HG03139 (cell line): ENCODE results near the gene CITED2.

Experiments
- ATAC-seq: cut with Tn5 transposase; IDR thresholded peaks from one replicate; pipeline ENCODE4 v1.9.1; 2021; ENCODE audit not compliant: unreplicated experiment

Gene CITED2

GRCh38 chr6:139334806-139335446 lies 39.5 kb downstream of the CITED2 start:
- ATAC-seq = no peak

GRCh38 chr6:139330826-139331500 lies 43.5 kb downstream of the CITED2 start:
- no peak for ATAC-seq

DNA sequence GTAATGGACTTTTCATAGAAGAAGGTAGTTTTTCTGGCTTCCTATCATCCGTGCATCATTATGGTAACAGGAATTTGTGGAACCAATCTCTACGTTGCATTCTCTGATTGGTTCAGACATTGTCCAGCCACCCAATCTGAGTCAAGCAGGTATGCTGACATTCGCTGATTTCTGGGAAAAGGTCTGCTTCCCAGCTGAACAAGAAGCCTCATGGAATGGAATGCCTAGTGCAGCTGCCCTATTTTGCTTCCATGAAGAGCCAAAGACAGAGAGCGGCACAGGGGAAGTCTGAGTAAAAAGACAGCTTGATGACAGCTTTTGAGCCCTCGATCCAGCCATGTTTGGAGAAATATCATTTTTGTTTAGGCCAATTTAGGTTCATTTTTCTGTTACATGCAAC lies 44.1 kb downstream of the CITED2 start:
- no peak for ATAC-seq

DNA sequence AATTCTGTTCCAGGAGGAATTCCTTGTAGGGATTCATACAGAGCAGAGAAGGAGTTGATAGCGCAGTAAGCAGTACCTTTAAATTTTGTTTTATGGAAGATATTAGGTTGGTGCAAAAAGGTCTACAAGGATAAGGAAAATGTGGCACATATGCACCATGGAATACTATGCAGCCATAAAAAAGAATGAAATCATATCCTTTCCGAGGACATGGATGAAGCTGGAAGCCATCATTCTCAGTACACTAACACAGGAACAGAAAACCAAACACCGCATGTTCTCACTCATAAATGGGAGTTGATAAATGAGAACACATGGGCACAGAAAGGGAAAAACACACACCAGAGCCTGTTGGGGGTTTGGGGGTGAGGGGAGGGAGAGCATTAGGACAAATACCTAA lies 45.2 kb downstream of the CITED2 start:
- ATAC-seq = no peak

GRCh38 chr6:139327038-139327437 lies 47.4 kb downstream of the CITED2 start:
- peak; percentile 32 for ATAC-seq

DNA sequence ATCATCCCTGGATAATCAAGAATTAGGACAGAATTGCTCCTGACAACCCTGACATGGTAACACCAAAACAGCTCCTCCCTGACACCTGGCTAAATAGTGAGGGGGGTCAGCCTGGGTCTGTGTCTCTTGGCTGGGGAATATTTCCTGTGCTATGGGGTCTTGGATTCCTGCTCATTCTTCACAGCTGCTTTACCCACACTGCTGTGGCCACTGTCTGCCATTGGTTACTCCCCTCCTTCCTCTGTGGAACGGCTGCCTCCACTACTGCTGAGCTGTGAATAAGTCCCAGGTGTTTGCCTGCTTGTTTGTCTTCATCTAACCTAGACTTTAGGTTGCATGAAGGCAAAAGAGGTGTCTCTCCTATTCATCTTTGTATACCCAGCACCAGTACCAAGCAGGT lies 48.8 kb downstream of the CITED2 start:
- no peak for ATAC-seq

- ATAC-seq = no peak
Observed at GRCh38 chr6:139325125-139325524, 49.3 kb downstream of the CITED2 start.

DNA sequence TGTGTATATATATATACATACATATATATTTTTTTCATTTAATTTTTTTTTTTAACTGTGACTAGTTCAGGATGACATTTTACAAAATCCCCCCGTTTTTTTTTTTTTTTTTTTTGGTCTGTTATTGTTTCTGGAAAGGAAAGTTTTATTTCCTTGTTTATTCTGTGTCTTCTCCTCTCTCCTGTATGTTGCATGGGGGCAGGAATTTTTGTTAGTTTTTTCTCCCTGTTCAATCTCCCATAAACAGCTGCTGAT lies 50.2 kb downstream of the CITED2 start:
- no peak for ATAC-seq

- ATAC-seq = peak; percentile 46
Observed at GRCh38 chr6:139323511-139324300, 50.7 kb downstream of the CITED2 start.
